A549 (cell line): ENCODE data around the gene CRTC3.

Experiments used
- EP300 ChIP-seq, 2 experiments: fragments of >200 bp; sonication (Bioruptor Twin); formaldehyde crosslinking; IDR thresholded peaks; 2 replicates in 1 of 2; 3 replicates in 1 of 2; pipeline ENCODE4 v1.6.1; 2016 to 2017
- JUN ChIP-seq, 2 experiments: fragments of >200 bp; sonication (Bioruptor Twin); formaldehyde crosslinking; IDR thresholded peaks; 2 replicates in 1 of 2; 3 replicates in 1 of 2; pipeline ENCODE4 v1.6.1; 2016 to 2017

- TF ChIP-seq EP300 (IDR thresholded peaks at IDR 0.05) (no peak), JUN (IDR thresholded peaks at IDR 0.05) (no peak)
Observed at GRCh38 chr15:90580099-90580498, 50.4 kb downstream of the CRTC3 start.
